GM18858 (cell line): ENCODE results near the gene POGLUT2.
"Not testable (repeated sequence)": the region's sequence is repeated elsewhere in the genome, so short reads cannot be mapped to it uniquely, and the experiment has no call there.

ENCODE experiments used
- ATAC-seq: cut with Tn5 transposase; IDR thresholded peaks from one replicate; pipeline ENCODE4 v1.9.1; 2021; ENCODE audit not compliant: unreplicated experiment

The POGLUT2 gene

GRCh38 chr13:102807699-102808098 lies 8.9 kb upstream of the POGLUT2 start:
- no peak for ATAC-seq

DNA sequence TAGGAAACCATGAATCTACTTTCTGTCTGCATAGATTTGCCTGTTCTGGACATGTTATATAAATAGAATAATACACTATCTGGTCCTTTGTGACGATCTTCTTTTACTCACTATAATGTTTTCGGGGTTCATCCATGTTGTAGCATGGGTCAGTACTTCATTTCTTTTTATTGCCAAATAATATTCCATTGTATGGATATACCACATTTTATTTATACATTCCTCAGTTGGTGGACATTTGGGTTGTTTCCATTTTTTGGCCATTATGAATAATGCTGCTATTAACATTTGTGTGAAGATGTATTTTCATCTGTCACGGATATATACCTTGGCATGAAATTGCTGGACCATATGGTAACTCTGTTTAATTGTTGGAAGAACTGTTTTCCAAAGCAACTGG lies 6.9 kb upstream of the POGLUT2 start:
- ATAC-seq, result no peak

GRCh38 chr13:102800145-102801041 lies 1.6 kb upstream of the POGLUT2 start:
- ATAC-seq, result peak; percentile 64

GRCh38 chr13:102799426-102800144 lies 809 bp upstream of the POGLUT2 start:
- no peak for ATAC-seq

- no peak for ATAC-seq
Observed at GRCh38 chr13:102793611-102794355, 5.0 kb downstream of the POGLUT2 start.

GRCh38 chr13:102792396-102792795 lies 6.4 kb downstream of the POGLUT2 start:
- ATAC-seq, result no peak

GRCh38 chr13:102788683-102789082 lies 10.1 kb downstream of the POGLUT2 start:
- ATAC-seq, result no peak

- no peak for ATAC-seq
Observed at GRCh38 chr13:102784483-102784882, 14.3 kb downstream of the POGLUT2 start.

DNA sequence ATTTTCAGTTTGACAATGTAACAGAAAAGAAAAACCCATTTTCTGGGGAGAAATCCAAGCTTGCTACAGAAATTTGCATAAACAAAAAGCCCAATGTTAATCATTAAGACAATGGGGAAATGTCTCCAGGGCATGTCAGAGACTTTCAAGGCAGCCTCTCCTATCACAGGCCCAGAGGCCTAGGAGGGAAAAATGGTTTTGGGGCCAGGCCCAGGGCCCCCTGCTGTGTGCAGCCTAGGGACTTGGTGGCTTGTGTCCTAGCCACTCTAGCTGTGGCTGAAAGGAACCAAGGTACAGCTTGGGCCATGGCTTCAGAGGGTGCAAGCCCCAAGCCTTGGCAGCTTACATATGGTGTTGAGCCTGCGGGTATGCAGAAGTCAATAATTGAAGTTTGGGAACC lies 17.2 kb downstream of the POGLUT2 start:
- no peak for ATAC-seq

DNA sequence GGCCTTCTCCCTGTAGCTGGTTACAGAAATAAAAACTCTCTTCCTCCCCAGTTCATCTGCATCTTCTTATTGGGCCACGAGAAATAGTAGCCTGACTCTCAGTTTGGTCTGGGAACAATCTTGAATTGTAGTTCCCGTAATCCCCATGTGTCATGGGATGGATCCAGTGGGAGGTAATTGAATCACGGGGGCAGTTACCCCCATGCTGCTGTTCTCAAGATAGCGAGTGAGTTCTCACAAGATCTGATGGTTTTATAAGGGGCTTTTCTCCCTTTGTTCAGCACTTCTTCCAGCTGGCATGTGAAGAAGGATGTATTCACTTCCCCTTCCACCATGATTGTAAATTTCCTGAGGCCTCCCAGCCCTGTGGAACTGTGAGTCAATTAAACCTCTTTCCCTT lies 18.1 kb downstream of the POGLUT2 start:
- not testable (repeated sequence) for ATAC-seq

DNA sequence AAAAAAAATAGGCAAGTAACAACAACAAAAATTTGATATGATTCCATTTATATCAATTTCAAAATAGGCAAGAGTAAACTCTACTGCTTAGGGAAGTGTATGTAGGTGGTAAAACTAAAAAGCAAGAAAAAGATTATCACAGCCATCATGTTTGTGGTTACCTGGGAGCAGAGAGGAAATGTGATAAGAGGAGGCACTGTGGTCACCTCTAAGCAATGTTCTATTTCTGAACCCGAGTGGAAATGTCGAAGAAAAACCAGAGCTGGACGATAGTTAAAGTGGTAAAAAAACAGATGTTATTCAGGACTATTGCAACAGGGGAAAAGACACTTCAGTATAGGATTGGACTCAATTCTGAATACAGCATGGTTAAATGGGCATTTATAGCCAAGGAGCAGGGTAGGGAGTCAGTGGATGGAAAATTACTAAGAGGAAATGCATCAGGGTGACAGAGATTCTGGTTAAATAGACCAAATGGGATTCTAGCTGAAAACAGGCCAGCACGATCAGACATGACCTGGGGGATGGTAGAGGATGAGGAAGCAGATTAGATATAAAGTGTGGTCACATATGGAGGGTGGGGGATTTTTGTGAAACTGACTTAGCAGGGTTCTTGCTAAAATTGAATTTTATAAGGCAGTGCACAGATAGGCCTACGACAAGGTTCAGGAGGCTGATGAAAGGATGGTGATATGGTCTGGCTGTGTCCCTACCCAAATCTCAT lies 19.2 kb downstream of the POGLUT2 start:
- no peak for ATAC-seq

DNA sequence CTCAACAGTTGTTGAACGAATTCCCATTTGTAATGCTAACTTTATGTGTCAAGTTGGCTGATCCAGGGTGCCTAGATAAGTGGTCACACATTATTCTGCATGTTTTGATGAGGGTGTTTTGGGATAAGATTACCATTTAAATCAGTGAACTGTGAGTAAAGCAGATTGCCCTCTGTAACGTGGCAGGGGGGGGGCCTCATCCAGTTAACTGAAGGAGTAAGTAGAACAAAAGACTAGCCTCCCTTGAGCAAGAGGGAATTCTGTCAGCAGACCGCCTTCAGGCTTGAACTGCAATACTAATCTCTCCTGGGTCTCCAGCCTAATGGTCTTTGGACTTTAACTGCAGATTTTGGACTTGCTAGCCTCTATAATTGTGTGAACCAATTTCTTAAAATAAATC lies 21.0 kb downstream of the POGLUT2 start:
- no peak for ATAC-seq

DNA sequence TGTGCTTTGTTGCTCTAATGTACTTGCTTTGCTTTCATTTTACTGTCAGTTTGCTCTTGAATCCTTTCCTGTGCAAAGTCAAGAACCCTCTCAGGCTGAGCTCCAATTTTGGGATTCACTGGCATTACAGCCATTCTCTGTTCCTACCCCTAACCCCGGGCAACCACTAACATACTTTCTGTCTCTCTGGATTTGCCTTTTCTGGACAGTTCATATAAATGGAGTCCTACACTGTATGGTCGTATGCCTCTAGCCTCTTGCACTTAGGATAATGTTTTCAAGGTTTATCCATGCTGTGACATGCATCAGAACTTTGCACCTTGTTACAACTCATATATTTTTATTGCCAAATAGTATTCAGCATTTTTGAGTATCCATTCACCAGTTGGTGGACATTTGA lies 22.5 kb downstream of the POGLUT2 start:
- ATAC-seq, result no peak

DNA sequence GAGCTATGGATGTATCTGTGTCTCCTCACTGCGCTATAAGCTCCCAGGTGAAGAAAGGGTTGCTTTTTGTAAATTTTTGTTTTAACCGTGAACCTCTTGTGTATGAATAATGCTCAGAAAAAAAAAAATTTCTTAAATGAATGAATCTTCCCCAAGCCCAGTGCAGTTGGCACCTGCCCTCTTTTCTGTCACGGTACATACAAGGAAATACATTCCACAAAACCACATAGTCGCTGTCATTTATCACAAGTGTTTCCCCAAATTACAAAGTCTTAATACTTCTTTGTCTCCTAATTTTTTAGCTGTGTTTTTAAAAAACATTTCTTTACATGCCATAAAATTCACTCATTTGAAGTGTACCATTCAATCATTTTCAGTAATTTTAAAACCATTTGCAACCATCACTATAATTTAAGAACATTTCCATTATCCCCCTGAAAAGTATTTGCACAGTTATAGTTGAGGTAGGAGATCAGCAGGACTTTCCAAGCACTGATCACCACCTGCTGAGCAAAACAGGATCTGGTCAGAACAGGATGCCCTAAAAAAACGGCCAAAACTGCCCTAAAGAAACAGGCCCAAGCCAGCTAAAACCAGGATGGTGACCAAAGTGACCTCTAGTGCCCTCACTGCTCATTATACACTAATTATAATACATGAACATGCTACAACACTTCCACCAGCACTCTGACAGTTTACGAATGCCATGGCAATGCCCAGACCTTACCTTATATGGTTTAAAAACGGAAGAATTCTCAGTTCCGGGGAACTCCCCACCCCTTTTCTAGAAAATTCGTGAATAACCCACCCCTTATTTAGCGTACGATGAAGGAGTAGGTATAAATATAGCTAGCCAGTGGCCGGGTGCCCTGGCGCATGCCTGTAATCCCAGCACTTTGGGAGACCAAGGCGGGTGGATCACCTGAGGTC lies 23.9 kb downstream of the POGLUT2 start:
- no peak for ATAC-seq

GRCh38 chr13:102774214-102774568 lies 24.6 kb downstream of the POGLUT2 start:
- ATAC-seq, result no peak

GRCh38 chr13:102773441-102774213 lies 25.1 kb downstream of the POGLUT2 start, which contains the start of gene TEX30:
TSS of gene TEX30 (minus strand) at chr13:102773786. CDS start at chr13:102770026, 3,760 bp downstream.
- ATAC-seq, result peak; percentile 87

DNA sequence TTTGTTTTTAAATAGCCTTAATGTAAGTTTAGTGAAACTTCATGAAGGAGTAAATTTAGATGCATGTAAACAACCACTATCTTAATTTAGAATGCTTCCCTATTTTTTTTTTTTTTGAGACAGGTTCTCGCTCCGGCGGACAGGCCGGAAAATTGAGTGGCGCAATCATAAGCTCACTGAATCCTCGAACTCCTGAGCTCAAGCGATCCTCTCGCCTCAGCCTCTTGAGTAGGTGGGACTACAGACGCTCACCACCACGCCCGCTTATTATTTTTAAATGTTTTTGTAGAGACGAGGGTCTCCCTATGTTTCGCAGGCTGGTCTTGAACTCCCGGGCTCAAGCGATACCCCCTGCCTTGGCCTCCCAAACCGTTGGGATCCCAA lies 26.7 kb downstream of the POGLUT2 start:
- ATAC-seq, result no peak

- ATAC-seq, result no peak
Observed at GRCh38 chr13:102771298-102772041, 27.3 kb downstream of the POGLUT2 start.
